GOT3 (cell line): ENCODE measurements around the gene AFF4.
"Not testable (repeated sequence)": the region's sequence is repeated elsewhere in the genome, so short reads cannot be mapped to it uniquely, and the experiment has no call there.

Experiments used
- DNase-seq: peaks from one replicate; lab custom pipeline; 2025; ENCODE audit warnings: mixed read lengths; lab: John Stamatoyannopoulos, UW

Gene AFF4

GRCh38 chr5:132956166-132956799, 7.2 kb downstream of the AFF4 start:
- not testable (repeated sequence) for DNase-seq

DNA sequence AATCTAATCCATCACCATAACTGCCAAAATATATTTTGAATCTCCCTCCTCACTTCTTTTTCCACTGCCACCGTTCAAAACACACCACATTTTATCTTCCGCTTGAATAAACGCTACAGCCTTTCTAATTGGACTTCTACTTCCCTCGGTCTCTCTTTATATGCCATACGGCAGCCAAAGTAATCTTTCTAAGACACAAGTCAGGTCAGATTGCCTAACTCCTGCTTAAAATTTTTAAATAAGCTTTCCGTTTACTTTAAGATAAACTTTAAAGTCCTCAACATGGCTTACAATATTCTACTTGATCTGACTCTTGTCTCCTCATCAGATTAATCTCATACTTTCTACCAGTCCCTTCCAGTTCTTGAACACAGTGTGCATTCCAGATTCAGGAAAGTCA, 9.7 kb downstream of the AFF4 start:
- no peak for DNase-seq

GRCh38 chr5:132952829-132953228, 10.6 kb downstream of the AFF4 start:
- DNase-seq: no peak

GRCh38 chr5:132951897-132952296, 11.5 kb downstream of the AFF4 start:
- DNase-seq: no peak

- DNase-seq: no peak
Measured at GRCh38 chr5:132949136-132949535, 14.3 kb downstream of the AFF4 start.

- DNase-seq: no peak
Measured at GRCh38 chr5:132947671-132948070, 15.8 kb downstream of the AFF4 start.

DNA sequence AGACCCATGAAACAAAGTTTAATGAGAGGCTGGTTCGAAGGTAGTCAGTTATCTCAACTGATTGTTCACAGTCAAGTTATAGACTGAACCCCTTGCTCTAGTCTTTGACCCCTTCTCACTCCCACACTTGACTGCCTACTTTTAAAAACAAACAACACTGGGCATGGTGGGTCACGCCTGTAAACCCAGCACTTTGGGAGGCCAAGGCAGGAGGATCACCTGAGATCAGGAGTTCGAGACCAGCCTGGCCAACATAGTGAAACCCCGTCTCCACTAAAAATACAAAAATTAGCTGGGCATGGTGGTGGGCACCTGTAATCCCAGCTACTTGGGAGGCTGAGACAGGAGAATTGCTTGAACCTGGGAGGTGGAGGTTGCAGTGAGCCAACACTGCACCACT, 18.1 kb downstream of the AFF4 start:
- not testable (repeated sequence) for DNase-seq

GRCh38 chr5:132943362-132944022, 19.9 kb downstream of the AFF4 start:
- DNase-seq: no peak

- no peak for DNase-seq
Measured at GRCh38 chr5:132941331-132941730, 22.1 kb downstream of the AFF4 start.

- DNase-seq: no peak
Measured at GRCh38 chr5:132928062-132928407, 35.4 kb downstream of the AFF4 start.

GRCh38 chr5:132927355-132928061, 35.9 kb downstream of the AFF4 start:
- no peak for DNase-seq

GRCh38 chr5:132926437-132926836, 37.0 kb downstream of the AFF4 start:
- DNase-seq: no peak

DNA sequence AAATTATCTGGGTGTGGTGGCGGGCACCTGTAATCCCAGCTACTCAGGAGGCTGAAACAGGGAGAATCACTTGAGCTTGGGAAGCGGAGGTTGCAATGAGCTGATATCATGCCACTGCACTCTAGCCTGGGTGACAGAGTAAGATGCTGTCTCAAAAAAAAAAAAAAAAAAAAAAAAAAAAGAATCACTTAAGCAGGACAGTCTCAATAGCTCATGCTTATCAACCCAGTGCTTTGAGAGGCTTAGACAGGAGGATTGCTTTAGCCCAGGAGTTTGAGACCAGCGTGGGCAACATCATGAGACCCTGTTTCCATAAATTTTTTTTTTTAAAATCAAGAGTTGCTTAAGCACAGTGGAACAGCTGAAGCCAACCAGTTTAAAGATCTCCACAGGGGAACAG, 47.3 kb downstream of the AFF4 start:
- no peak for DNase-seq

GRCh38 chr5:132915681-132916080, 47.8 kb downstream of the AFF4 start:
- no peak for DNase-seq

DNA sequence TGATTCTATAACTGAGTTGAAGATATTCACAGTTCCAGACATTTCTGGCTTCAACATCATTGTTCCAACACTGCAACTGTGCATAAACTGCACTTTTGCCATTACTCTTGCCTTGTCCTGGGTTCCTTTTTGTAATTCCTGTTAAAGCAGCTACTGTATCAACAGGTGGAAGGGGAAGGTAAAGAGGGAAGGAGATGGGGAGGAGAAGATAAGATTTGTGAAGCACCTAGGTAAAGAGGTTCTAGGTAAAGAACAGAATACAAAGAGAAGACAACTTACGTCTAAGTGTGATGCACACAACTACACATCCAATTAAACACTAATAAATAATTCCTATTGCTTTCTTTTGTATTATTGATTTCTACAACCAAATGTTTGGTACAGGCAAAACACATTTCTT, 53.7 kb downstream of the AFF4 start:
- DNase-seq: no peak

- DNase-seq: no peak
Measured at GRCh38 chr5:132907161-132907560, 56.3 kb downstream of the AFF4 start.

GRCh38 chr5:132905938-132906337, 57.5 kb downstream of the AFF4 start:
- no peak for DNase-seq

- no peak for DNase-seq
Measured at GRCh38 chr5:132901730-132902129, 61.7 kb downstream of the AFF4 start.

- no peak for DNase-seq
Measured at GRCh38 chr5:132901036-132901435, 62.4 kb downstream of the AFF4 start.

- DNase-seq: no peak
Measured at GRCh38 chr5:132898094-132898493, 65.3 kb downstream of the AFF4 start.

DNA sequence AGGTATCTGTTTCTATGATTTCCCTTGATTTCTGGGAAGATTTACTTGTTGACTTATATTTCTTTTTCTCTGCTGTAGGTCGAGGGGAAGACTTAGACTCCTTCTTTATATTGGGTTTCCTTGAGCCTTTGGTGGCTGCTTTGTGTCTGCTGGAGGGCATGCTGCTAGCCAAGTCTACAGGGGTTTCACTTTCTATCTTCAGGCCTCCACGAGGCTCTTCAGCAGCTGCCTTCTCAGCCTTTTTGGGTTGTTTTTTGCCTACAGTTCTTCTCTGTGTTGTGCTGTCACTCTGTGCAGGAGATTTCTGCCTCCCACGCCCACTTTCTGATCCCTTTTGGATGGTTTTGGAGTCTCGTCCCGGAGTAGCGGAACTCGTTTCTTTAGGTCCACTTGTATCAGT, 66.7 kb downstream of the AFF4 start:
- no peak for DNase-seq

DNA sequence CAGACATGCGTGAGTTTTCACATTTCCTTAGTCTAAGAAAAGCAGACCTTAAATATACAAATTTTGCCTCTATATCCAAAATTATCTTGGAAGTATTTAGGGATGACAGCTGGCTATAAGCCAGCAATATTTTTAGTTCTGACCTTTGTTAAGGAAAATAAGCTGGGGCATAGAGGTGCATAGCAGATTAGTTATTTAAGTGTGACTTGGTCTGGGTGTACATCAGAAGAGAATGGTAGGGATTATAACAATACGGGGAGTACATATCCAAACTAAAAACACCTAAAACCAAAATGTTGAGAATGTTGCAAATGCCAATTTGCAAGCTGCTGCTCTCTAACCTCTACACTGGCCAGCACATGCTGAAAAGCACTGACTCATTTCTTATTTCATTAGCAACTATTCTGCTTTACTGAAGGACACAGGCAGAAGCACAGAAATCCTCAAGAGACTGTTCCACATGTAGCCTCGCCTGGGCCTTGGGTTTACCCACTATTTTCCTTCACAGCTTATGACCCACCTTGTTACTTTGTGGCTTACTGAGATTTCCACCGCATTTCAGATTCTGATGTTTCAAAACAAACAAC, 67.6 kb downstream of the AFF4 start:
- DNase-seq: no peak

DNA sequence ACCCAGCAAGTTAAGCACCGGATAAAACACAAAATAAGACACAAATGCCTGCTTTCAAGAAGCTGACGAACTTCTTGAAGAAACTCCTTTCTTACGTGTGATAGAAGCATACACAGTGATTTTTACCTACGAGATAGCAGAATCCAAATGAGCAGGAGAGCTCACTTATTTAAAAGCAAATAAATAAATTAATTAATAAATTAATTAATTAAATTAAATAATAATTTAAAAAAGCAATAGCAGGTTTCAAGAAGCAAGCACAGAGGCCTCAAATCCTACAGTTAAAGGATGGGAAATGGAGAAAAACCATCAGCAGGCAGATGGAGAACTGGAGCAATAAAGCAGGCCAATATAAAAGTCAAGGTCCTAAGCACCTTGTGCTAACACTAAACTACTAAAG, 72.6 kb downstream of the AFF4 start:
- no peak for DNase-seq
